Calu3 (cell line): Measurements from ENCODE around the gene ELMOD2. TPM values are rescaled to one million over a fixed set of nuclear protein-coding genes. Genes with fewer than 3 reads are reported as not detected.

Experiments
- Bru-seq: library from RNA; stranded (reverse); fragments of 400-500 nt; gene quantifications from one replicate; lab custom pipeline; 2021; lab: Mats Ljungman, UMichigan
- BruChase-seq, 2 experiments: library from RNA; stranded (reverse); fragments of 400-500 nt; gene quantifications; one replicate each; lab custom pipeline; 2021; lab: Mats Ljungman, UMichigan
- BruUV-seq: library from RNA; stranded (reverse); fragments of 400-500 nt; replicated peaks from 2 replicates; lab custom pipeline; 2021; lab: Mats Ljungman, UMichigan
- CTCF ChIA-PET: fragments of 300-600 bp; sonication (Branson Sonifier 250); formaldehyde crosslinking; loops from one replicate; lab custom pipeline; 2022; ENCODE audit warnings: antibody characterized with exemption; lab: Charles Lee
- DNase-seq: peaks from one replicate; pipeline ENCODE4 v3.0.0; 2022
- H3K27ac Mint-ChIP-seq: one replicate; pipeline ENCODE4 v1.8.0; 2022; ENCODE audit warnings: mixed read lengths; ENCODE audit not compliant: unreplicated experiment
- H3K27me3 Mint-ChIP-seq: one replicate; pipeline ENCODE4 v1.8.0; 2022; ENCODE audit warnings: mixed read lengths; ENCODE audit not compliant: unreplicated experiment
- H3K36me3 Mint-ChIP-seq: one replicate; pipeline ENCODE4 v1.8.0; 2022; ENCODE audit warnings: mild to moderate bottlenecking, moderate library complexity, mixed read lengths; ENCODE audit not compliant: insufficient read depth, unreplicated experiment
- H3K4me1 Mint-ChIP-seq: one replicate; pipeline ENCODE4 v1.8.0; 2022; ENCODE audit warnings: mild to moderate bottlenecking, low read depth, mixed read lengths; ENCODE audit not compliant: unreplicated experiment
- H3K4me3 Mint-ChIP-seq: one replicate; pipeline ENCODE4 v1.8.0; 2022; ENCODE audit warnings: mild to moderate bottlenecking, low read depth, moderate library complexity, mixed read lengths; ENCODE audit not compliant: unreplicated experiment
- H3K9me3 Mint-ChIP-seq: one replicate; pipeline ENCODE4 v1.8.0; 2022; ENCODE audit warnings: low read depth, mixed read lengths; ENCODE audit not compliant: unreplicated experiment
- CTCF ChIP-seq: fragments of 200-600 bp; IDR thresholded peaks from one replicate; pipeline ENCODE4 v1.8.0; 2022; ENCODE audit warnings: antibody characterized with exemption; ENCODE audit not compliant: unreplicated experiment
- intact Hi-C: fragments of 100-400 bp; cut with micrococcal nuclease; formaldehyde crosslinking; loops from one replicate; pipeline ENCODE4 v1.10.0; 2022; ENCODE audit not compliant: unreplicated experiment
- long read RNA-seq: library from polyadenylated mRNA; stranded (forward); transcript quantifications from one replicate; pipeline ENCODE4 v2.0.0, GENCODE V29; 2022
- total RNA-seq: library from RNA; stranded (reverse); gene quantifications from 2 replicates; pipeline ENCODE4 v1.2.3, GENCODE V29; 2022

Gene ELMOD2
- total RNA-seq (19.6 and 22.5 TPM in 2 replicates), Bru-seq, nascent RNA (percentile 69 among the genes with signal in this experiment), BruChase-seq, experiment 1, labeled RNA remaining after a 6-hour chase (percentile 75 among the genes with signal in this experiment), BruChase-seq, experiment 2, labeled RNA remaining after a 2-hour chase (percentile 71 among the genes with signal in this experiment)
- long read RNA-seq, full-length matches to known transcripts: 14 of 24 reads
- long read RNA-seq, partial matches to known transcripts: 2 of 24 reads
- long read RNA-seq, other reads (novel, unspliced or antisense): 8 of 24 reads

- Mint-ChIP-seq H3K9me3 (no peaks in the 10 kb centered on the region), H3K36me3 (peaks cover 11% of the 10 kb centered on the region), H3K4me1 (peaks cover 7% of the 10 kb centered on the region), H3K4me3 (peak within 1 kb of the TSS; percentile 81), H3K27ac (no peak within 1 kb of the TSS), H3K27me3 (no peaks in the 10 kb centered on the region)
- intact Hi-C loops: loop anchor here (10.0 kb wide), 2 partner anchors 89 to 149 kb away; partner anchors contain the start of gene SCOC
- peak; percentile 76 for TF ChIP-seq CTCF
- CTCF ChIA-PET: no interaction called here
- BruUV-seq: no TSS peak
- DNase-seq: peak; percentile 95
These were observed at the start of gene ELMOD2 for GRCh38 chr4:140523857-140524742. Gene ELMOD2 (plus strand): TSS chr4:140524168. CDS start chr4:140525429, 1,261 bp downstream.

GRCh38 chr4:140483445-140483844 lies 40.5 kb upstream of the ELMOD2 start:
- peaks cover 13% of the 10 kb centered on the region for H3K27me3 Mint-ChIP-seq
- no TSS peak for BruUV-seq
- H3K27ac Mint-ChIP-seq: no peak overlapping the region
- DNase-seq: no peak
- no peak overlapping the region for H3K4me3 Mint-ChIP-seq
- intact Hi-C loops: no loop called here
- peaks cover 3% of the 10 kb centered on the region for H3K9me3 Mint-ChIP-seq
- TF ChIP-seq CTCF: no peak
- CTCF ChIA-PET: no interaction called here
- no peaks in the 10 kb centered on the region for H3K36me3 Mint-ChIP-seq
- no peaks in the 10 kb centered on the region for H3K4me1 Mint-ChIP-seq

- TF ChIP-seq CTCF: no peak
- intact Hi-C loops: no loop called here
- Mint-ChIP-seq H3K9me3 (peaks cover 3% of the 10 kb centered on the region), H3K27me3 (peaks cover 24% of the 10 kb centered on the region), H3K4me3 (no peak overlapping the region), H3K27ac (no peak overlapping the region), H3K36me3 (no peaks in the 10 kb centered on the region), H3K4me1 (no peaks in the 10 kb centered on the region)
- no TSS peak for BruUV-seq
- DNase-seq: no peak
- CTCF ChIA-PET: no interaction called here
These were observed 38.0 kb upstream of the ELMOD2 start for GRCh38 chr4:140485939-140486338.

- peak overlapping the region; percentile 67 for H3K4me3 Mint-ChIP-seq
- no TSS peak for BruUV-seq
- H3K4me1 Mint-ChIP-seq: no peaks in the 10 kb centered on the region
- no peak overlapping the region for H3K27ac Mint-ChIP-seq
- H3K27me3 Mint-ChIP-seq: peaks cover 74% of the 10 kb centered on the region
- H3K9me3 Mint-ChIP-seq: no peaks in the 10 kb centered on the region
- CTCF ChIA-PET: no interaction called here
- no peak for DNase-seq
- intact Hi-C loops: no loop called here
- no peak for TF ChIP-seq CTCF
- H3K36me3 Mint-ChIP-seq: no peaks in the 10 kb centered on the region
These were observed 26.6 kb upstream of the ELMOD2 start for GRCh38 chr4:140497405-140497746.
